HG02870 (cell line): ENCODE data around the gene CDO1.
A peak's percentile ranks its signal among the peaks of the same experiment; 100 is the strongest.

ENCODE experiments used
- ATAC-seq: cut with Tn5 transposase; IDR thresholded peaks from one replicate; pipeline ENCODE4 v1.9.1; 2021; ENCODE audit warnings: mild to moderate bottlenecking, moderate library complexity; ENCODE audit not compliant: unreplicated experiment

CDO1 gene

DNA sequence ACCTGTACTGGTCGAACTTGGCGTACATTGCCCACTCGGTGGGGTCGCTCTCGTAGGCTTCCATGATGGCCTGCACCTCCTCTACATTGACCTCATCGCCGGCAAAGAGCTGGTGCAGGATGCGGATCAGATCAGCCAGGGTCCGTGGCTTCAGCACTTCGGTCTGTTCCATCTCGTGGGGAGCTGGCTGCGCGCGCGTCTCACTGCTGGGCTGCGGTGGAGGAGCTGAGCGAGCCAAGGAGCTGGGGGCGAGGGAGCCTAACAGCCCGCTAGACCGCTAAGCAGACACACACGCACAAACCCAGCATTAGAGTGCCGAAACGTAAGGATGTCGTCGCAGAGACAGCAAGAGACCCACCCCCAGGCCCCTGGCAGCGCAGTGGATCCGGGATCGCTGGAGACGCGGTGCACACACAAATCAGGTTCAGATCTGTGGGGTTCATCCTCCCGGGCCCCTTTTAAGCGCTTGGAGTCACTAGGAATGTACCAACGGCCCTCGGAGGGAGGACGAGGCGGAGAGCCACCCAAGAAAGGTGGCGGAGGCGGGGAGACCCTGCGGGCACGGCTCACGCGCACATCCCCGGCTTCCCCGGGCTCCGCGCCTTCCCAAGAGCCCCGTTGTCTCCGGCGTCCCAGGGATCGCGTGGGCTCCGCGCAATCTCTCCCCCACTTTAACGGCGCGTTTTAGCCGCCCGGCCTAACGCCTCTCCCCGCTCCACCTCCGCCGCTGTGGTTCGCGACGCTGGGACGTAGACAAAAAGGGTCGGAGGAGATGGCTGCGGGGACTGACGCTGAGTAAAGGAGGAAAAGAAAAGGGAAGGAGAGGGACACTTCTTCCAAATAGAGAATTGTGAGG lies at the start of gene CDO1:
Gene CDO1, minus strand, starts transcription at position 434 of the 856 bp plus-strand sequence. Its CDS starts 262 bp downstream, at position 172.
- ATAC-seq = no peak

DNA sequence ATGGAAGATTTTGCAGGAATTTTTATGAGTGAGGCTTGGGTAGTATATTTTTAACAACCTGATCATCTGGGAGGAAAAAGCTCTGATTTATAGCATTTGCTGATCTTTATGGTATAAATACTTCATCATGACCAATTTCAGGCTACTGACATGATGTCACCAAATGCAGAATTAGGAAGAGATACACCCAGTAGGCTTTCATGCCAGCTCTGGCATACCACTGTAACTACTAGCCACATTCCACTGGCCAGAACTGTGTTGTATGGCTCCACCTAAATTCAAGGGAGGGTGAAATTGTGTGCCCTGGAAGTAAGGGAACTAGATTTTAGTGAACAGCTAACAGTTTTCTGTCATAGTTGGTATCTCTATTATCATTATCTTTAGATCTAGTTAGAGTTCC lies 42.9 kb upstream of the CDO1 start:
- ATAC-seq = no peak

DNA sequence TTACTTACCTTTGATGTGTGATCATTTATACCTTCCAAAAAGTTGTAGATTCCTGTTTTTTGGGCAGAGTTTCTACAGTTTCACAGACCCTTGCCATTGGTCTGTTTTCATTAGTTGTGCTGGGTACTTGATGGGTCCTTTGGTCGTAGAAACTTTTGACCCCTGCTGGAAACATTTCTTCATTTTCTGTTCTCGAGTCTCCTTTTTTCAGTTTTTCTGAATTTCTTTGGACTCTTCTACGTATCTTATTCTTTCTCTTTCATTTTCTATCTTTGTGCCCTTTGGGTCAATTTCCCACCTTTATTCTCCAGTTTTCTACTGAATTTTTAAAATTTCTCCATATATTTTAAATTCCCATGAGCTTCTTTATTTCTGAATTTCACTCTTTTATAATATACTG lies 41.9 kb upstream of the CDO1 start:
- no peak for ATAC-seq

DNA sequence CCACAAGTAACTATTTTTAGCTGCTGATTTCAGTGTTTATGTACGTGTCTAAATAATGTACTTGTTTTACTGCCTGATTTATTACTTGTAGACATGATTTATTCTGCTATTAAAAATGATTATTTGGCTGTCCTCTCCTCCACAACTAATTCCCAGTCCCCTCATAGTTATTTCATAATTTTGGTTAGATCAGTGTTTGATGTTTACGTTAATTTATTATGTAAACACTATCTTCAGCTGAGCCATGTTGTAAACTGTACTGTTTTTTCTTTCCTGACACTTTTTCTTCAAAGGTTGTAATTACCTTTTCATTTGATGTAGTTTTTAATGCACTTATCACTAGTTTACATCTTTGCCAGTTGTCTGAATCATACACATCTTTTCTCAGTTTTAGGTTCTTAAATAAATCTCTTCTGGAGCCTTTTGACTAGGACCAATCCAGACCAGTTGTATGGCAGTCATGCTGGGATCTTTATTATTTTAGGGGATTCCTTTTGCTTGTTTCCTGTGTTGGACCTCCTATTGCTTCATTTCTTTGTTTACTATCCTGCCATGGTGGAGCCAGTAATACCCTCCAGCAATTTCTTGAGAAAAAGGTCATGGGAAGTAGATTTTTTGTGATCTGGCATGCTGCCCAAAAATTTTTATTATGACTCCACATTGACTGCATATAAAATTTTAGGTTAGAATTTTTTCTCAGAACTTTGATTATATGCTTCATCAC lies 41.3 kb upstream of the CDO1 start:
- ATAC-seq = no peak

DNA sequence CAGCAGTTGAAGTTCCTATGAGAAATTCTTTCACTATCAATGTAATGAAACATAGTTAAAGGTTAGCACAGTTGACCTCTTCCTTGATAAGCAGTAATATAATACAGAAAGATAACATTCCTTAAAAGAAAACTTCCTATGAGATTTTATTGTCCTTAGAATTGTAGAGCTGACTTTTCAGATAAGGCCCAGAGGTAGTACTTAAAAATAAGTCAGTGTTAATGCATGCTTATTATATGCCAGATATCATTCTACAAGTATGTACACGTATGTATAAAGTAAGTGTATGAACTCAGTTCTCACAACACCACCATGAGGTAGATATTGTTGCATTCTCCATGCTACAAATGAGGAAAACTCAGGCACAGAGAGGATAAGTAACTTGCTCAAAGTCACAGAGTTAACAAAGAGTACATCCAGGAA lies 40.6 kb upstream of the CDO1 start:
- ATAC-seq = no peak

DNA sequence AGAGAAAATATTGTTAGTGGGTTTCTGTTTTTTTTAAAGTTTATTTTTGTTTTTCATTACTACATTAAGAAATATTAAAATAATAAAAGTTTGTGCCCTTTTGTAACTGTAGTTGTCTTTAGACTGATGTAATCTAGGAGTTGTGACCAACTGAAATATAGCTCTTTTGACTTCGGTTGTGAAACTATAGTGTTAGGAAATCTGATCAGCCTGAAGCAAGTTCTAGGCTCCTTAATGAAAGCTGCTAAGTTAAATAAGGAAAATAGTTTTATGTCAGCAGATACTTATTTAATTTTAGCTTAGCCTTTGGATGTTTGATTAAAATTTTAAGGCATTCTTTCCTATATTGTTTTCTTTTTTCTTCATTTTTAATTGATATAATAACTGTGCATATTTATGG lies 39.5 kb upstream of the CDO1 start:
- no peak for ATAC-seq

DNA sequence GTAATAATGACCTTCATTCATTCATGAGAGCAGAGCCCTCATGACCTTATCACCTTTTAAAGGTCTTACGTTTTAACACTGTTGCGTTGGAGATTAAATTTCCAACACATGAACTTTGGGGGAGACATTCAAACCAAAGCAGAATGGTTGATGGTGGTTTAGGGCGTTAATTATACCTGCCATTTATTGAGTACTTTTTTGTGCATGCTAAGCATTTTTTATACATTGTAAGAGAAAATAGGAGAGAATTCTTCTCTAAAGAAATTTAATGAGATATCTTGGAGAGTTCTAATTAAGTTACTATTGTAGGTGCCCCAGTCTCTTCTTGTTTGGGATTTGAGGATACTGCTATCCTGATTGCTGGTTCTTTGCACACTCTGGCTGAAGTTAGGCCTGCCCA lies 37.7 kb upstream of the CDO1 start:
- ATAC-seq = no peak

DNA sequence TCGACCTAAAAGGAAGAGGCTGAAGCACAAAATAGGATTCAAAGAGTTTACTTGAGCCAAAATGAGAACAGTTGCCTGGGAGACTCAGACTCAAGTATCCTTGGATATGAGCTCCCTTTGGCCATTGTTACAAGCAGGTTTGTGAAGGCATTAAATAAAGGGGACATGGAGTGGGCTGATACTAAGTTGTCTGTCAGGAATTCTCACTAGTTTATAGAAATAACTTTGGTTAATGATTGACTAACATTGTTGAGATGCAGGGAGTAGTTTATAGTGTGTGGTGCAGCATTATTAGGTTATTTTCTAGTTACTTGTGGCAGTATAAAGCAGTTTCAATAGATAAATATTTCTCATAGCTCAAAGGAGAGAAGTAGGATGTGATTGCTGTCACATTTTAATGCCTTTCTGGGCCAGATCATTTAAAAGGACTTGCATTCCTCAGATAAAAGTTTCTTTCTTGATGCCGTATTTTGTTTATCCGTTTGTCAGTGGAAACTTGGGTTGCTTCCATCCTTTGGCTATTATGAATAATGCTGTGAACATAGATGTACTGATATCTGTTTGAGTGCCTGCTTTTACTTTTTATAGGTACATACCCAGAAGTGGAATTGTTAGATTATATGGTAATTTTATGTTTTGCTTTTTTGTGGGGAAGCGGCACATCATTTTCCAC lies 34.4 kb upstream of the CDO1 start:
- no peak for ATAC-seq

DNA sequence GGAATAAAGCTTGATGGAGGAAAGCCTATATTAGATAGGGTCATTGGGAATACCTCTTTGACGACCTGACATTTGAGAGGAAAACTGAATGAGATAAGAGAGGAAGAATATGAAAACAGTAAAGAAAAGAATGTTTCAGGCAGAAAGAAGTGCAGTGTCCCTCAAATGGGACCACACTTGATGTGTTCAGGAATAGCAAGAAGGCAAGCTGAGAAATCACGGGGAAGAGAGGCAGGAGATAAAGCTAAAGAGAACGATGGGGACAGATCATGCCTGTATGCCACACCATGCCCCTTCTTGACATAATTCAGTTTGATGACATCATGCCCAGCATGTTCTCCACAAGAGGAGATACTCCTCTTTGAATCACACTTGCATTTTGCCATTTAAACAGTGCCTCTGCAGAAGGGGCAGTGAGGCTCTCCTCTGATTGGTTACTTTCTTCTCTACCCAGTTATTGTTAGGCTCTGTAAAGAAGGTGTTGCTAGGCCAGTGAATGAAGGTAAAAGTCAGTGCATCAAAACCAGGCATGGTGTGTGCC lies 32.9 kb upstream of the CDO1 start:
- ATAC-seq = no peak

DNA sequence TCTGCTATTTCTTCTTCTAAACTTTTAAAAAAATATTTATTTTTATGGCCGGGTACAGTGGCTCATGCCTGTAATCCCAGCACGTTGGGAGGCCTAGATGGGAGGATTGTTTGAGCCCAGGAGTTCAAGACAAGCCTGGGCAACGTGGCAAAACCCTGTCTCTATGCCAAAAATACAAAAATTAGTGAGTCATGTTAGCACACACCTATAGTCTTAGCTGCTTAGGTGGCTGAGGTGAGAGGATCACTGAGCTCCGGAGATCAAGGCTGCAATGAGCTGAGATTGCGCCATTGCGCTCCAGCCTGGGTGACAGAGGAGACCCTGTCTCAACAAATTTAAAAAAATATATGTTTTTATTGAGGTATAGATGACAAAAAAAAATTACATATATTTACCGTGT lies 30.8 kb upstream of the CDO1 start:
- no peak for ATAC-seq

DNA sequence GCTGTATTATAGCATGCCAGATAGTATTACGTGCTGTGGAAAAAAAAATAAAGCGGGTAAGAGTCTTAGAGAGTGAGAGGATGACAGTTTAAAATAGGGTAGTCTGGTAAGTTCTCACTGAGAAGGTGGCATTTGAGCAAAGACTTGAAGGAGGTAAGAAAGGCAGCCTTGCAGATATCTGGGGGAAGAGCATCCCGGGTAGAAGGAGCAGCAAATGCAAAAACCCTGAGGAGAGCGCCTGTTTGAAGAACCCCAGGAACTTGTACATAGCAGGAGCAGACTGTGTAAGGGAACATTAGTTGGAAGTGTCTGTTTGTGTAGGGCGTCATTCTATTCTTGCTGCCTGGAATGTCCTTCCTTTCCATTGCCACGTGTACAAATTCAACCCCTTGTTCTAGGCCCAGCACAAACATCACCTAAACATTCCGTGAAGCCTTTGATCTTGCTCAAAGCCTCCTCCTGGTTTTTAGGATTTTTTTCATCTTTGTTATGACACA lies 27.9 kb upstream of the CDO1 start:
- ATAC-seq = no peak

DNA sequence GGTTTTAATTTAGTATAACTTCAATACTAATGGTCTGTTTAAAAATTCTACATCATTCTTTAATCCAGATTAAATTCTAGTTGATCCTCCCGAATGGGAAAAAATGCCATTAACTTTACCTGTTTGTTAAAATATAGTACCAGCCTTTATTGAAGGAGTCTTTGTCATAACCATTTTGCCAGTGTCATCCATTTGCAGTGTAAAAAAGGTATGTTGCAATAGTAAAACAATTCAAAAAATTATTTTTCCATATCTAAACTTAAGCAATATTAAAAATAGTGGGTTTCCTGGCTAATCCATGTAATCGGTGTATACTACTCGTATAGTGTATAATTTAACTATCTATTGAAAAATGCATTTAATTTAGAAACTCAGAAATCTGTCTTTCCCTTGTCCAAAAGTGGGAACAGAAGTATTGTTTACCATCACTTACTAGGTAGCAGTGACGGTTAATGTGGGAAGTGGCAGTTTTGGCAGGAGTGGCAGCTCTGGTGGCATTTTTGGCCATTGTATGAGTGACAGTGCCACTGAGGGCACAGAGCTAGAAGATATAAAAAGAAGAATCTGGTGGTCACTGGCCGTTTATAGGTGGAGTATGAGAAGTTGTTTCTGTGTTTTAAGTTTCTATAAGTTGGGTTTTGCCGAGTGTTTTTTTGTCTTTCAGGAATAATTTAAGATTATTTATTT lies 27.1 kb upstream of the CDO1 start:
- ATAC-seq = no peak

DNA sequence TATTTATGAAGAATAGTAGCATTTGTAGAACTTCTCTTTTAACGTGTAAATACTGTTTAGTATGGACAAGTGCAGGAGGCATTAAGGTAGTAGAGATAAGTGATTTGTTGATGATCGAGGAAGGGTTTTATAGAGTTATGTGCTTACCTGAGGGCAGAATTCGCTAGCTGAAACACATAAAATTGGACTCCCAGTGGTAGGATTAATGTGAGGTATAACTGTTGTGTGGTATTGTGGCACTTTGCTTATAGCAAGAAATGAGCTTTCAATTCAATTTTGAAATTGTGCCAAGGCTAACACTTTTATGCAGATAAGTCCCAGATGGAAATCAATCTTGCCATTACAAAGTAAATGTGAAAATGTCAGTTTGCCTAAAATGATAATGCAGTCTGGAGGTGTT lies 26.5 kb upstream of the CDO1 start:
- no peak for ATAC-seq

DNA sequence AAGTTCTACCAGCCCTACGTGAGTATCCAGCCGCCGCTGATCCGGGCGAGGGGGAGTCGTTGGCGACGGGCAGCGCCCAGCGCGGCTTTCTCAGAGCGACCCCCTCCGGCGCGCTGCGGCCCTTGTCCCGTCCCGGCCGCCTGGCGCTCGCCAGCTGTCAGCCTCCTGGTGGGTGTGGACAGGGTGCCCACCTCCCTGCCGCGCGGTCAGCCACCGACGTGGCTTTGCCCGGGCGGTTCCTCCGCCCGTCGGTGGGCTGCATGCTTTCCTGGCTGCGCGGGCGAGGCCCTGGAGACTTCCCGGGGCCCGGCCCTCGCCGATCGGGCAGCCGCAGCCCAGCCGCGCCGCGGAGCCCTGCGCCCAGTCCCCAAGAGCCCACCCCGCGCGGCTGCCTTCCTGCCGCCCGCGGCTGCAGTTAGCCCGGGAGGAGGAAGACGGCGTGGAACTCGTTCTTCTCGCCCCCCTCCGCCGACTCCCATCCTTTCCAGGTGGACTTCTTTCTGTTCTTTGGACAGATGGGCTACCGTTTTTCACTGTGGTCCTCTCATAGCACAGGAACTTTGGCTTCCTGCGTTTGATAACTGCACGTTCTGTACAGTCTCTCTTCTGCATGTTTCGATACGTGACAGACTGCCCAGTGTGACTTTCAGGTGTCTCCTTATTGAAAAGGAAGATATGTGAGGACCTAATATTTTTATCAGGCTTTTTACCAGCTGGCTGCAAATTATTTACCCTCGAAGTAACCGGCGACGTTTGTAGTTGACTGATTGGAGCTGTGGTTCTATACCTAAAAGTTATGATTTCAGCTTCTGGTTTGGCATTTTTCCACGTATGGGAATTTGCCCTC lies 25.9 kb upstream of the CDO1 start:
- peak; percentile 22 for ATAC-seq

DNA sequence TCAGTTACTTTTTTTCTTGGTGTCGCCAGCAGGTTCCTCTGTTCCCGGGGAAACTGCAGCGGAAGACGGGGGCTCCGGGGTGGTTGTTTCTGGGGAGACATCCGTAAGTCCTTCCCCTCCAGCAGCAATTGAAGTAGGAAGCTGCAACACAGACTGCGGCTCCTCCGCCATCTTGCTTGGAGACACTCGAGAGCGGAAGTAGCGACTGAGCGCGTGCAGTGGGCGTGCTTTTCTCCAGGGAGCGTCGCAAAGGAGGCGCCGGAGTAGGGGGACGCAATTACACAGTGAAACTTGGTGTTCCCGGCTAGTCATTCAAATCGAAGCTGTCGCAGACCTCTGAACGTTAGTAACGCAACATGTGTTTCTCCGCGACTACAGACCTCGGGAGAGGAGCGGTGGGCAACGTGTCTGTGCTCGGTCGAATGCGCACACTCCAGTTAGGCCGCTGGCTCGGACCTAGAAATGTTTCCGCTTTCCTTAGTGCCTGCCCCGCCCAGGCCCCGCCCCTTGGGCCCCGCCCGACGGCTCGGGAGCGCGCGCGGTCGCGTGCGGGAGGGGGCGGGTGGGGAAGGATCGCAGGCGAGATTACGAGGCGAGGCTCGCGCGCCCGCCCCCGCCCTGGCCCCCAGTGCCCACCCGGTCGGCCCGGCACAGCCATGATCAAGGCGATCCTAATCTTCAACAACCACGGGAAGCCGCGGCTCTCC lies 25.1 kb upstream of the CDO1 start, which contains the start of the genes AP3S1 and ATG12:
Gene AP3S1, plus strand, starts transcription at position 554 of the 707 bp plus-strand sequence. Its CDS starts 103 bp downstream, at position 657.
Gene ATG12, minus strand, starts transcription at position 184 of the 707 bp plus-strand sequence. Its CDS starts 13 bp downstream, at position 171.
- ATAC-seq = peak; percentile 74

DNA sequence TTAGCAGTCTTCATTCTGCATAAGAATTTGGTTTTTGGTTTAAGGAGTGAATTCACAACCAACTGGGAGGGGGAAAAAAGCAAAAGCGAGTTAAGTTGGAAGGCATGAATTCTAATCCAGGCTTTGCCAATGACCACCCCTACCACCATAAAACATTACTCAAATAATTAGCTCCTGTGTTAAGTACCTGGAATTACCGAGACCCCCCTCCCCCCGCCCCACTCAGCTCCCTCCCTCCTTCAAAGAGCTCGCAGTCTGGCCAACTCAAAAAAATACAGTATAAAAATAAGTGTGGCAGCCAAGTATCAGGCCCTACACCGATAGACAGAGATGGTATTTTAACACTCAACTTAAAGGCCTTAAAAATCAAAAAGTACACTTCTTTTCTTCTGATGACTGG lies 24.4 kb upstream of the CDO1 start:
- no peak for ATAC-seq

DNA sequence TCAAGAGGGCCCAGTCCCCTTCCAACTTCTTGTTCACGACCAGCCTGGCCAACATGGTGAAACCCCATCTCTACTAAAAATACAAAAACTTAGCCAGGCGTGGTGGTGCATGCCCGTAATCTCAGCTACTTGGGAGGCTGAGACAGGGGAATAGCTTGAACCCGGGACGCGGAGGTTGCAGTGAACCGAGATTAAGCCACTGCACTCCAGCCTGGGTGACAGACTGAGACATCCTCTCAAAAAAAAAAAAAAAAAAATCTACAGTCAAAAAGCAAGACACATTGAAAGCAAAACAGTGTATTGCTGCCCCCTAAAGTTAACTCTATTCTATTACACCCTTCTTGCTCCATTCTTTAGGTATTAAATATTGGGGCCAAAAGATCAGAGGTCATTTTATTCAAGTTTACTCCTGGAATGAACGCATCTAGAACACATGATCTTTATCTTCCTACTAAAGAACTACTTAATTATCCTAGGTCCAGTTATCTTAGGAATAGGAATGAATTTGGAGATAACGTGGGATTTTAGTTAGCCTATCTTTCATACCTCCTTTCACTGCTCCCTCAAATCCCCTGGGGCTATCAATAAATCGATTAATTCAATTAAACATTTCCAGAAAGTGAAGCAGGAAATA lies 22.5 kb upstream of the CDO1 start:
- ATAC-seq = no peak

DNA sequence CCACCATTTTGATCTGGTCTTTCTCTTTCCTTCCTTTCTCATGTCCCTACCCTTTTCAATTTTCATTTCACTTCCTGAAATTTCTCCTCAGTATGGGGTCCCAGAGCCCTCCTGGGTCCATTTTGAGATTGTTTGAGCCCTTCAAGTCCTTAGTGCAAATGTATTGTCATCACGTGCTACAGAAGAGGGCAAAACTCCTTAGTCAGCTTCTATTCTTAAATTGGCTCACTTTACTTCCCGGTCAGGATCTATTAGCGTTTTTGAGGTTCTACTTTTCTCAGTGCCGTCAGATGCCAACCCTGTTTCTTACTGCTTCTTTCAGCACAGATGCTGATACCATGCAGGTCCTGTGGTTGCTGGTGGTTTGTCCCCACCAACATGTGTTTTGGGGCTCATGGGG lies 19.0 kb upstream of the CDO1 start:
- no peak for ATAC-seq
